ENCODE data around the gene ADGRV1.
A peak's percentile ranks its signal among the peaks of the same experiment; 100 is the strongest.

The ADGRV1 gene

DNA sequence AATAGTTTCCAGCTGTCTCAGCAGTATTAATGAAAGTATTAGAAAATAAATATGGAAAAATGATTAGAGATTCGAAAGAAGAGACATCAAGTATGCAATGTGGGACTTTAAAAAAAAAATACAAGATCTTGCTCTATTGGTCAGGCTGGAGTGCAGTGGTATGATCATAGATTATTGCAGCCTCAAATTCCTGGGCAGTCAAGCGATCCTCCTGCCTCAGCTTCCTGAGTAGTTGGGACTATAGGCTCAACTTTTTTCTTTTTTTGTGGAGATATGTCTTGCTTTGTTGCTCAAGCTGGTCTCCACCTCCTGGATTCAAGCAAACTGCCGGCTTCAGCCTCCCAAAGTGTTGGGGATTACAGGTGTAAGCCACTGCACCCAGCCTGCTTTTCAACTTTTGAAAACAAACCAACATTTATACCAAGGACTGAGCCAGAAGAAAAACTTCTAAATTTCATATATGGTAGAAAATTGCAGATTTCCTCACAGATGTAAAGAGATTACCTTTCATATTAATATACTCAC is 323.1 kb downstream of the ADGRV1 start:
- DNase-seq = no peak

DNA sequence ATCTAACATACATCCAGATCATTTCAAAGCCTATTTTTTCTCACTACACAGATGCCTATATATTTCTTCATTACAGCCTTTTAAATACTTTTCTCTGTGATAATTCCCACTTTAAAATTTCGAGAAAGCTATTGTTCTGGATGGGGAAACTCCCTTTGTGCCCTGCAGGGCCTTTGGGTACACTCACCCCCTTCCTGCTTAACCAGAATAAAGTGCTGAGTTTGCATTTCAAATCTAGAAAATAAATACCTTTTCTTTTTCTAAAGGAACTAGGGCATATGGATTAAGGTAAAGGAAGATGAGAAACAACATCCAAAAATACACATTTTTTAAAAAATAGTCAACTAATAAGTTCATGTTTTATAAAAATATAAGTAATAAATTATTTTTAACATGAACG is 323.9 kb downstream of the ADGRV1 start:
- DNase-seq = no peak

- no peak for DNase-seq
Observed at GRCh38 chr5:90885180-90885868, 326.7 kb downstream of the ADGRV1 start.

GRCh38 chr5:90886381-90886780 is 327.8 kb downstream of the ADGRV1 start:
- DNase-seq = no peak

- peak; percentile 20 for DNase-seq
Observed at GRCh38 chr5:90888511-90889324, 330.1 kb downstream of the ADGRV1 start.

GRCh38 chr5:90889325-90889600 is 330.7 kb downstream of the ADGRV1 start:
- no peak for DNase-seq

DNA sequence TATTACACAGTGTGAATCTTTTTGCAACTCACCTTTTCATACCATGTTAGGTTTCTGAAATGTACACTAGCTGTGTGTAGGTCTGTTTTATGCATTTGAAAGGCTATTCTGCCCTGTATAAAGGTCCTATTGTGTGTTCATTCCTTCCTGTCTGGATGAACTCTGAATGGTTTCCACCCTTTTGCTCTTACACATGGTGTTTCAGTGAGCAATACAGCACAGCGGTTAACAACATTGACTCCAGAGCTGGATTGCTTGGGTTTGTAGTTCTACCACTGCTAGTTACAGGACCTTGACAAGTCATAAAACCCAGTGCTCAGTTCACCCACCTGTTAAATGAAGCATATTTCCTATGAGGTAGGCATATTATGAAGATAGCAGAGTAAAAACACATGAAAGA is 331.6 kb downstream of the ADGRV1 start:
- no peak for DNase-seq

DNA sequence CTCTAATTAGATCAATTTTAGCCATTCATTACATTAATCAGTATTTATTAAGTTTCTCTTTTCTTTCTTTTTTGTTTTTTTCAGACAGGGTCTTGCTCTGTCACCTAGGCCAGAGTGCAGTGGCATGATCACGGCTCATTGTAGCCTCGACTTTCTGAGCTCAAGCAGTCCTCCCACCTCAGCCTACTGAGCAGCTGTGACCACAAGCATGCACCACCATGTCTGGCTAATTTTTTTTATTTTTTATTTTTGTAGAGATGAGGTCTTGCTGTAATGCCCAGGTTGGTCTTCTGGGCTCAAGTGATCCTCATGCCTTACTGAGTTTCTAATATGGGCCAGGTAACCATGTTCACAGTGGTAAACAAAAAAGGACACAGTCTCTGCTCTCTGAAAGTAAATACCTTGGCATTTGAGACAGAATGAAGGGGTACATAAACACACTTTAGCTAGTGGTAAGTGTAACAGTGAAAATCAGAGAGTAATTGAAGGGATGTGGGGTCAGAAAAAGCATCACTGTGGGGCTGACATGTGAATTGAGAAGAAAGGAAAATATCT is 336.3 kb downstream of the ADGRV1 start:
- no peak for DNase-seq

DNA sequence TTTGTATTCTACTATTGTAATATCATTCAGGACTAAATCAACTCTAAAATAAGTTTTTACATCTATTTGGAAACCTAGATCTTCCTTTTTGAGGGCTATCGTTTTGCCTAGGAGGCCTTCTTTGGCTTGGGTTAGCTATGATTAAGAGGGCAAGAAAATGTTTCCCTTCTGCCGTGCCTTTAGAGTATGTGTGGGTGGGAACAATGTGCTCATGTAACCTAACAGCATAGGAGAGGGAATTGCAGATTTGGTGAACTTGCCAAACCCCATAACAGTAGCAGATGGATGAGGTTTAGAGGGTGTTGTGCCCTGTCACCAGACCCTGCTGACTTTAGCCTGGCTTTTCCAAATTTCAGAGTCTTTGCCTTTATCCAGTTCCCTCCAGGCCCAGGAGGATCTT is 339.0 kb downstream of the ADGRV1 start:
- no peak for DNase-seq

- DNase-seq = no peak
Observed at GRCh38 chr5:90898326-90899013, 339.9 kb downstream of the ADGRV1 start.

DNA sequence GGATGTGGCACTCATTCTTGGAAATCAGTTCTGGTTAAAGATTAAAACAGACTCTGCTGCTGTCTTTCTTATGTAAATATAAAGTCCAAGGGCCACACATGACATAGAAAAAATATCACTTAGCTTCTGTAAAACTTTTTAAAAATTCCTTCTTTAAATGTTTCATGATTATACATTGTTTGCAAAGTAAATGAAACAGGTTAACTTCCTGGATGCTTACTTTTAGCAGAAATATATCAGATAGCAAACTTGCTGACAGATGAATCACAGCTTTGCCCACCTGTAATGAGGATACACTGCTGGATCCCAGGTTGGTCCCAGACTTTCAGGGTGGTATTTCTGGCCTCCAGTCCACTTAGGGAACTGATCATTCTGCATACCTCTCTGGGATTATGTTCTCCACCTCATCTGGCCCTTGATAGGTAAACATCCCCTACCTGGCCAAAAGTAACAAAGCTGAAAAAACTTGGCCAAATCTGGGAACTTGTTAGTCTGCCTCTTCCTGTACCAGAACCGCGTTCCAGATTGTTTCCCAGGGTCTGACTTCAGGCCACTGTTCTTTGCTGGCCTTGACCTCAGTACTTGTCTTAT is 340.5 kb downstream of the ADGRV1 start:
- DNase-seq = no peak

DNA sequence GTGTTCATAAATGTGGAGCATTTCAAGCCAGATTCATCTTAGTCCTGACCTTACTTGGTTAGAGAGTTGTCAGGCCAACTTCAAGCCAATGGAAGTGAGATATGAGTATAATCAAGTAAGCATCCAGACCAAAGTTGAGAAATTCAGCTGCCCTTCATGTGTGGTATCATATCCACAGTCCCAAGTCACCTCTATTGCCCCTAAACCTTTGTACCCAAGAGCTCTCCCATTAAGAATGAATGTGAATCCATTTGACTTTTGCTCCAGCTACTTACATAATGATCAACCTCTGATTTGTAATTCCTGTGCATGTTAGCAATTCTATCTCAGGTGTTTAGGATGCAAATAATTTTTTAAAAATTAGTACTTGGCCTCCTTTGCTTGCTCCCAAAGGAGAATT is 342.7 kb downstream of the ADGRV1 start:
- DNase-seq = no peak

DNA sequence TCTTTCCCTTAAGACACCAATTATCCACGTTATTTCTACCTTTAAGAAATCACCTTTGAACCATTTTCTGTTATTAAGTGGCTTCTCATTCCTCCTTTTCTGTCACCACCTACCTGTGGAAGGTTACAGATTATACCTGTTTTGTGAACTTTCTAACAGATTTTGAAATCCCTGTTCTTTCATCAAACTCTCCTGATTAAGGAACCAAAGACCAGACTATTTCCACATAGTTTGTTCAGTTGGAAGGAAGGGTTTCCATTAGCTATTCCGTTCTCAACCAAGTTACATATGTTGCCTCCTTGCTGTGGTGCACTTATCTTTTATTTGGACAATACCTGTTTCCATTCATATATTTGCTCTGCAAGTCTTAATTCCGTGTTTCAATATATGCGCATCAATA is 343.6 kb downstream of the ADGRV1 start:
- no peak for DNase-seq

DNA sequence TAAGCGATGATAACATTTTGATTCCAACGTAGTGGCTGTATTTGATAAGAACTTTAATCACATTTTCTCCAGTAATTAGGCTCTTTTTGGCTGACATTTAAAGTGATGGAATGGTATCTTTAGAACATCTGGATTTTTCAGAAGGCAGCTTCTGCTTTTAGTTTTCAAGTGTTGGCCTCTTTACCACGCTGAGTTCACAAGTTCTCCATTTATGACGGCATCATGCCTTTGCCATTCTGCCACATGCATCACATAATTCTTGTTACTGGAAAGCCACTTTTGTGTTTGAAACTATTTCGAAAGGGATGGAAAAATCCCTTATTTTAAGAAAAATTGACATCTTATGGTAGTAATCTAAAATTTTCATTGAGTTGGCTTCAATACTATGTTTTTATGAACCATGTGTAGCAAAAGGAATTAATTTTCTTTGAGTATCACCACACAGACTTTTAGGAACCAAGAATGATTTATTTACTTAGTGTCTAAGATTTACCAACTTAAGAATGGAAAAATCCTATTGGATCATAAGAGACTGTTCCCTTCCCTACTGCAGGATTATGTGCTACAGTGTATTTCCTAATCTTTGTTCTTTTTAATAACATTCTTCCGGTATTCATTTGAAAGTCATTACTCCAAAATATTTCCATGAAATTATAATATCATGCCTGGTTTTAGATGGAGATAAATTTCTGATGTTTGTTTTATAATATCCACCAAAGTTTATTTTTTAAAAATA is 344.2 kb downstream of the ADGRV1 start:
- DNase-seq = no peak

GRCh38 chr5:90909101-90909503 is 350.5 kb downstream of the ADGRV1 start:
- DNase-seq = no peak

DNA sequence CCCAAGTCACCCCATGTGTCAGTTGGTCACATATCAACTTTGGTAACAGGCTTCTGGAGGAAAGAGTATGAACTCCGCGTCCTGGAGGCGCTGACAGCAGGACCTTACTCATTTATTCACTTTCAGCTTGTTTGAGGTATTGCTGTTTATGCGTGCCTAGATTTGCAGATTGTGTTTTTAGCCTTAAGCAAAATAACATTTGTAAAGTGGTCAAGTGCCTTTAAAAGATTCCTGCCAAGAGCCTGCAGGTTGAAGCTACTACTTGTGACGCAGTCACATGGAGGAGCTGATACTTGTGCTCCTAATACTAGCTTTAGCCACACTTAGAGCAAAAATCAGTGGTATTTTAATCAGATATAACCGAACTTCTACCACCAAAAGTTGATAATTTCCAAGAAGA is 351.3 kb downstream of the ADGRV1 start:
- DNase-seq = no peak

GRCh38 chr5:90911169-90911568 is 352.6 kb downstream of the ADGRV1 start:
- DNase-seq = no peak

GRCh38 chr5:90912476-90912875 is 353.9 kb downstream of the ADGRV1 start:
- DNase-seq = no peak

DNA sequence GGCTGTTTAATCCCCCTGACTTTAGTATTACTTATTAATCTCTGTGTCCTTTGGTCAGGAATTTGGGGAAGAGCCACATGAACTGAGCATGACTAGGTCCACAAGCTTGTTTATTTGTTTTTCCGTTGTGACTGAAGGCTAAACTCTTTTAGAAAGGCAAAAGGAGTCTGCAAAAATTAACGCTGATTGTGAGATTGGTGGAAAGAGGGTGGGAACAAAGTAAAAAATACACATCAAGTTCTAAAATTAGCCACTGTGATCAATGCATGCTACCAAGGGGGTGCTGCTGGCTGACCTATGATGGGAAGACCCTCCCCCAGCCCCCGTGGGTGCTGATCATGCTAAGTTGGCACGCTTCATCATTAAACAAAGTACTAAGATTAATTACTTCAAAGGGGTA is 356.8 kb downstream of the ADGRV1 start:
- no peak for DNase-seq

DNA sequence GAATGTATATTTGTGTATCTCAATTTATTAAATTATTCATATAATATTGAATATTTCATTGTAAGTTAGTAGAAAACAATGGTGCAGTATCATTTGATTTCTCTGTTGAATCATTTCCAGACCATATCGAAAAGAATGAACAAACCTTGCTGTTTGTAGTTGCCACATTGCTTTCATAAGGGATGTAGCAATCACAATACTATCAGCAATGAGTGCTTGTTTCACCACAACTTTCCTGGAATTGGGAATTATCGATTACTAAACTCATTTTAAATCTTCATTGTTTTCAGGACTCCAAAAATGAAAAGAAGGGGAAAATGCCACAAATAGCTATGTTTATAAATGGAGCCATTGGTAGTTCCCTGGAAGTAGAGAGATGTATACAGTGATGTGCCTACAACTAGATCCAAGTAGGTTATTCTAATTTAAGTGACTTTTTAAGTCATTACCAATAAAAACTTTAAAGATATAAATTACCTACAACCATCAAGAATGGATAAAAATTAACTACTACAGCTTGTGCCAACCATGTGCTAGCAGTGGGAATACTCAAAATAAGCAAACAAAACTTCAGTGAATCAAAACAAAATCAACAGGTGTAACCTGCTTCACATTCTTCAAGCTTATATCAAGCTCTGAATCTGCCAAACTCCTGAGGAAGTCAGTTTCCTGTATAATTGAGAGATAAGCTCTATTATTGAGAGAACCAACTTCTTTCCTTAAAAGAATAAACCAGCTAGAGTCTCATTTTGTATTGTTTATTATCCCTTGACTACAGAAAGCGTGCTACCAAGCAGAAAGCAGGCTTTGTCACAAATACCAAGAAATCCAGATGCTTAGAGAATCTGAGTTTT is 358.6 kb downstream of the ADGRV1 start:
- DNase-seq = no peak

GRCh38 chr5:90917928-90918668 is 359.5 kb downstream of the ADGRV1 start:
- DNase-seq = no peak

All from hematopoietic multipotent progenitor cell treated with erythropoietin and hydrocortisone succinate and interleukin-3 and kit ligand, for 8 days (in vitro differentiated cells).